PC-3 (cell line): ENCODE measurements around the gene ARHGAP15. TPM values are rescaled to one million over a fixed set of nuclear protein-coding genes. Genes with fewer than 3 reads are reported as not detected.

Experiments used
- ATAC-seq: fragments of 200-7000 bp; cut with Tn5 transposase; 2 replicates; pipeline ENCODE4 v1.9.1; 2020; ENCODE audit warnings: mild to moderate bottlenecking, moderate library complexity
- BruUV-seq: library from RNA; stranded (reverse); fragments of 400-500 nt; replicated peaks from 2 replicates; lab custom pipeline; 2021; lab: Mats Ljungman, UMichigan
- CTCF ChIA-PET: fragments of 300-600 bp; sonication (Branson Sonifier 250); formaldehyde crosslinking; loops from one replicate; lab custom pipeline; 2022; ENCODE audit warnings: antibody characterized with exemption; lab: Charles Lee
- POLR2A ChIA-PET: fragments of 300-600 bp; sonication (Branson Sonifier 250); formaldehyde crosslinking; loops from one replicate; lab custom pipeline; 2022; ENCODE audit warnings: antibody characterized with exemption; ENCODE audit not compliant: unreplicated experiment; lab: Charles Lee
- DNase-seq: peaks from one replicate; pipeline ENCODE4 v3.0.0-alpha.2; 2015
- H2AFZ ChIP-seq: fragments of 300-600 bp; sonication (generic); 2 replicates; pipeline ENCODE4 v1.6.0; 2016; ENCODE audit warnings: antibody characterized with exemption, low read length
- H3F3A ChIP-seq: fragments of 300-600 bp; sonication (generic); one replicate; pipeline ENCODE4 v1.6.0; 2017; ENCODE audit warnings: antibody characterized with exemption, low read length, control low read depth, mild to moderate bottlenecking; ENCODE audit not compliant: unreplicated experiment
- H3K27ac ChIP-seq: fragments of 300-600 bp; sonication (generic); 2 replicates; pipeline ENCODE4 v1.5.1; 2016; ENCODE audit warnings: mild to moderate bottlenecking, low read length
- H3K27me3 ChIP-seq: fragments of 300-600 bp; sonication (generic); 2 replicates; pipeline ENCODE4 v1.6.1; 2016; ENCODE audit warnings: low read length, mixed read lengths
- H3K36me3 ChIP-seq: fragments of 300-600 bp; sonication (generic); 2 replicates; pipeline ENCODE4 v1.6.1; 2016; ENCODE audit warnings: low read depth, mixed run types, low read length, mixed read lengths
- H3K4me1 ChIP-seq: fragments of 300-600 bp; sonication (generic); 2 replicates; pipeline ENCODE4 v1.5.1; 2016; ENCODE audit warnings: low read length; ENCODE audit not compliant: insufficient read depth
- H3K4me2 ChIP-seq: fragments of 300-600 bp; sonication (generic); 2 replicates; pipeline ENCODE4 v1.6.0; 2016; ENCODE audit warnings: low read length
- H3K4me3 ChIP-seq: fragments of 300-600 bp; sonication (generic); 2 replicates; pipeline ENCODE4 v1.5.1; 2016; ENCODE audit warnings: mild to moderate bottlenecking, low read length, mixed read lengths
- H3K79me2 ChIP-seq: fragments of 300-600 bp; sonication (generic); 2 replicates; pipeline ENCODE4 v1.6.1; 2017; ENCODE audit warnings: low read length, mixed read lengths
- H3K9ac ChIP-seq: fragments of 300-600 bp; sonication (generic); 2 replicates; pipeline ENCODE4 v1.6.0; 2016; ENCODE audit warnings: mild to moderate bottlenecking, low read length
- H3K9me2 ChIP-seq: fragments of 300-600 bp; sonication (generic); replicated peaks from 2 replicates; pipeline ENCODE4 v1.6.1; 2016; ENCODE audit warnings: mixed run types, low read length, mixed read lengths
- H3K9me3 ChIP-seq: fragments of 300-600 bp; sonication (generic); 2 replicates; pipeline ENCODE4 v1.6.1; 2016; ENCODE audit warnings: low read length, mixed read lengths
- H4K20me1 ChIP-seq: fragments of 300-600 bp; sonication (generic); 2 replicates; pipeline ENCODE4 v1.6.1; 2016; ENCODE audit warnings: low read length, mixed read lengths
- CTCF ChIP-seq: fragments of 300-600 bp; sonication (generic); conservative IDR thresholded peaks from 2 replicates; pipeline ENCODE4 v1.5.1; 2017; ENCODE audit warnings: antibody characterized with exemption, low read depth, mild to moderate bottlenecking, low read length
- EZH2 ChIP-seq: fragments of 300-600 bp; sonication (generic); IDR thresholded peaks from one replicate; pipeline ENCODE4 v1.6.1; 2017; ENCODE audit warnings: antibody characterized with exemption, mild to moderate bottlenecking, low read length; ENCODE audit not compliant: unreplicated experiment
- EZH2phosphoT487 ChIP-seq: fragments of 300-600 bp; sonication (generic); IDR thresholded peaks from 2 replicates; pipeline ENCODE4 v1.6.1; 2018; ENCODE audit warnings: mild to moderate bottlenecking, antibody characterized with exemption, low read length, borderline replicate concordance
- intact Hi-C: fragments of 100-400 bp; cut with micrococcal nuclease; formaldehyde crosslinking; loops from 2 replicates; pipeline ENCODE4 v1.9.0; 2023
- total RNA-seq: library from RNA; depleted of rRNA; stranded (reverse); fragments of >200 nt; gene quantifications from 2 replicates; pipeline ENCODE4 v1.2.3, GENCODE V29; 2014

ARHGAP15 gene
- total RNA-seq, 1 experiment from 2014 or later: not detected

DNA sequence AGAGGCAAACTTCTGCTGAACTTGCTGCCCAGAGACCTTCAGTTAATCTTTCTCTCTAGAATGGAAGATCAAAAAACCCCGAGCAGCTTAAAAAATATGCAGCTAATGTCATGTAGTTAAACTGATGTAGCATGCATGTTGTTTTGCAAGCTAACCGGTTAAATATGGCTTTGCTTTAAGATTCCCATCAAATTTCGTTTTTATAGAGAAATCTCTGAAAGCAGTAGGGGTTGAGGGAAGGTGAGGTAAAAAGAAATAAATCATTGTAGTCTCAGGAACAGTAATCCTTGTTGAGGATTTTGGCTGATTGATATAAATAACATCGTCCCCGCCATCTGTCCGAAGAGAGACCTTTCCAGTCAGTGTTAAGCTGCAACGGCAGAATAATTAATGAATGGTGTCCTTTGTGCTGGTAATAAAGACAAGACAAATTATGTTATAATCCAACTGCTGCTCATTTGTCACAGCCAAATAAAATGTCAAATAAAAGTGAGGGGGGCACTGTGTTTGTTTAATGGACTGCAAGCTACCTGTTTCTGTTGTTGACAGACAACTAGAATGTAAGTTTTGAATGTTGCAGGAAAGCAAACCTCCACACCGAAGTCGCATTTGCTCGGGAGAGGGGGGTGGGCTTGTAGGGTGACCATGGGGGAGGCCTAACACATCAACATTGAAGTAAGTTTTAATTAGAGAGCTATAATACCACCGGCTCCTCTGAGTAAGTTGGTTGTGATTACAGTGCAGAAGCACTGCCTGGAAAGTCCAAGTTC, 555.5 kb downstream of the ARHGAP15 start:
- ChIA-PET CTCF (interaction anchor here (0.6 kb wide), 1 partner anchor 19 kb away, joined by 4 read pairs; no protein-coding TSS in a partner anchor), POLR2A (no interaction called here)
- Histone ChIP-seq H3K9me2 (no peaks in the 10 kb centered on the region), H3K4me1 (no peaks in the 10 kb centered on the region), H3K4me2 (no peak overlapping the region), H3K27ac (no peak overlapping the region), H4K20me1 (no peaks in the 10 kb centered on the region), H3K79me2 (no peaks in the 10 kb centered on the region), H3F3A (no peaks in the 10 kb centered on the region), H3K4me3 (no peak overlapping the region), H3K9ac (no peak overlapping the region), H3K36me3 (no peaks in the 10 kb centered on the region), H3K27me3 (no peaks in the 10 kb centered on the region), H2AFZ (no peak overlapping the region), H3K9me3 (no peaks in the 10 kb centered on the region)
- no peak for TF ChIP-seq CTCF
- no peak for TF ChIP-seq EZH2phosphoT487
- TF ChIP-seq EZH2: no peak
- intact Hi-C loops: loop anchor here (10.0 kb wide), 1 partner anchor 380 kb away; no protein-coding TSS in a partner anchor
- DNase-seq: no peak
- no peak for ATAC-seq
- BruUV-seq: no TSS peak

GRCh38 chr2:143685421-143686078, 556.3 kb downstream of the ARHGAP15 start:
- Histone ChIP-seq H2AFZ (no peak overlapping the region), H3F3A (no peaks in the 10 kb centered on the region), H3K9me2 (no peaks in the 10 kb centered on the region), H3K27ac (no peak overlapping the region), H3K36me3 (no peaks in the 10 kb centered on the region), H3K4me3 (no peak overlapping the region), H4K20me1 (no peaks in the 10 kb centered on the region), H3K4me2 (no peak overlapping the region), H3K27me3 (no peaks in the 10 kb centered on the region), H3K4me1 (no peaks in the 10 kb centered on the region), H3K9me3 (no peaks in the 10 kb centered on the region), H3K79me2 (no peaks in the 10 kb centered on the region), H3K9ac (no peak overlapping the region)
- intact Hi-C loops: loop anchor here (10.0 kb wide), 1 partner anchor 379 kb away; no protein-coding TSS in a partner anchor
- DNase-seq (no peak), ATAC-seq (no peak)
- BruUV-seq: no TSS peak
- ChIA-PET CTCF (no interaction called here), POLR2A (interaction anchor here (0.7 kb wide), 1 partner anchor 86 kb away, joined by 6 read pairs; no protein-coding TSS in a partner anchor)
- no peak for TF ChIP-seq EZH2
- no peak for TF ChIP-seq EZH2phosphoT487

GRCh38 chr2:143686585-143687164, 557.5 kb downstream of the ARHGAP15 start:
- Histone ChIP-seq H3K27me3 (no peaks in the 10 kb centered on the region), H3F3A (no peaks in the 10 kb centered on the region), H3K4me2 (no peak overlapping the region), H3K9me2 (no peaks in the 10 kb centered on the region), H3K9me3 (no peaks in the 10 kb centered on the region), H3K4me3 (no peak overlapping the region), H3K79me2 (no peaks in the 10 kb centered on the region), H3K27ac (no peak overlapping the region), H3K36me3 (no peaks in the 10 kb centered on the region), H4K20me1 (no peaks in the 10 kb centered on the region), H2AFZ (no peak overlapping the region), H3K9ac (no peak overlapping the region), H3K4me1 (no peaks in the 10 kb centered on the region)
- CTCF ChIA-PET: no interaction called here
- no TSS peak for BruUV-seq
- no peak for TF ChIP-seq EZH2
- TF ChIP-seq EZH2phosphoT487: no peak
- TF ChIP-seq CTCF: peak; percentile 76
- POLR2A ChIA-PET: no interaction called here
- intact Hi-C loops: loop anchor here (10.0 kb wide), 1 partner anchor 378 kb away; no protein-coding TSS in a partner anchor
- no peak for ATAC-seq
- peak; percentile 74 for DNase-seq
